SK-N-SH (cell line): Measurements from ENCODE around the gene PCGF1. TPM values are rescaled to one million over a fixed set of nuclear protein-coding genes. Genes with fewer than 3 reads are reported as not detected.
"Not testable (repeated sequence)": the region's sequence is repeated elsewhere in the genome, so short reads cannot be mapped to it uniquely, and the experiment has no call there.

ENCODE experiments used
- CTCF ChIA-PET: fragments of 300-600, 350-600 bp; formaldehyde crosslinking; extraction: SDS; loops from one replicate; lab custom pipeline; 2021; lab: Yijun Ruan, JAX
- POLR2A ChIA-PET: fragments of 350-600 bp; sonication (Branson Sonifier 250); formaldehyde crosslinking; extraction: SDS; loops from one replicate; lab custom pipeline; 2020; ENCODE audit warnings: antibody characterized with exemption, inconsistent platforms; lab: Yijun Ruan, JAX
- DNase-seq: peaks from one replicate; pipeline ENCODE4 v3.0.0; 2012
- H2AFZ ChIP-seq: fragments of 200-600 bp; sonication (generic); 2 replicates; pipeline ENCODE4 v1.8.1; 2016; ENCODE audit warnings: antibody characterized with exemption, mild to moderate bottlenecking, low read depth
- H3F3A ChIP-seq: fragments of 200-600 bp; sonication (generic); replicated peaks from 2 replicates; pipeline ENCODE3; 2016; ENCODE audit warnings: antibody characterized with exemption, mild to moderate bottlenecking; ENCODE audit not compliant: insufficient read depth
- H3K27ac ChIP-seq, 2 experiments: fragments of 200-500 bp in 1 of 2; fragments of 200-600 bp in 1 of 2; sonication (Bioruptor generic) in 1 of 2; sonication (generic), shearing (Covaris generic) in 1 of 2; 2 replicates each; pipeline versions ENCODE4 v1.5.1 to v1.6.1; 2014 to 2016; ENCODE audit warnings: low read depth in 2 of 2, inconsistent platforms in 1 of 2, low read length in 1 of 2, mild to moderate bottlenecking in 1 of 2, mixed read lengths in 1 of 2
- H3K27me3 ChIP-seq: fragments of 200-600 bp; sonication (generic), shearing (Covaris generic); 2 replicates; pipeline ENCODE4 v1.6.1; 2016; ENCODE audit warnings: mixed run types; ENCODE audit not compliant: insufficient read depth
- H3K36me3 ChIP-seq, 2 experiments: fragments of 200-500 bp in 1 of 2; fragments of 200-600 bp in 1 of 2; sonication (Bioruptor generic) in 1 of 2; sonication (generic) in 1 of 2; replicated peaks in 1 of 2; 2 replicates each; pipeline versions ENCODE3 to v1.5.1; 2014 to 2016; ENCODE audit warnings: low read length in 1 of 2, mild to moderate bottlenecking in 1 of 2; ENCODE audit not compliant: insufficient read depth in 2 of 2, control insufficient read depth in 1 of 2
- H3K4me1 ChIP-seq, 2 experiments: fragments of 200-500 bp in 1 of 2; fragments of 200-600 bp in 1 of 2; sonication (Bioruptor generic) in 1 of 2; sonication (generic), shearing (Covaris generic) in 1 of 2; 2 replicates each; pipeline versions ENCODE4 v1.5.1 to v1.6.1; 2014 to 2016; ENCODE audit warnings: low read depth in 1 of 2, low read length in 1 of 2, mixed run types in 1 of 2; ENCODE audit not compliant: insufficient read depth in 2 of 2, control insufficient read depth in 1 of 2
- H3K4me2 ChIP-seq: fragments of 200-600 bp; sonication (generic), shearing (Covaris generic); 2 replicates; pipeline ENCODE4 v1.6.1; 2017; ENCODE audit warnings: mixed run types
- H3K4me3 ChIP-seq, 2 experiments: fragments of 200-500 bp in 1 of 2; fragments of 200-600 bp in 1 of 2; sonication (Bioruptor generic) in 1 of 2; sonication (generic), shearing (Covaris generic) in 1 of 2; 2 replicates each; pipeline versions ENCODE4 v1.5.1 to v1.8.1; 2014 to 2016; ENCODE audit warnings: low read depth in 2 of 2, inconsistent platforms in 1 of 2, low read length in 1 of 2, mild to moderate bottlenecking in 1 of 2, mixed read lengths in 1 of 2, moderate library complexity in 1 of 2
- H3K79me2 ChIP-seq: fragments of 200-600 bp; sonication (generic); 2 replicates; pipeline ENCODE4 v1.8.1; 2017; ENCODE audit warnings: mild to moderate bottlenecking; ENCODE audit not compliant: insufficient read depth
- H3K9ac ChIP-seq: fragments of 200-600 bp; sonication (generic); 2 replicates; pipeline ENCODE4 v1.6.1; 2017; ENCODE audit warnings: mixed run types
- H3K9me2 ChIP-seq: fragments of 200-600 bp; sonication (generic); 2 replicates; pipeline ENCODE4 v1.6.1; 2017; ENCODE audit warnings: mixed run types
- H3K9me3 ChIP-seq: fragments of 200-600 bp; sonication (generic); 2 replicates; pipeline ENCODE4 v1.6.1; 2017; ENCODE audit warnings: mixed run types, mild to moderate bottlenecking, moderate library complexity
- H4K20me1 ChIP-seq: fragments of 200-600 bp; sonication (generic); 2 replicates; pipeline ENCODE4 v1.6.1; 2017; ENCODE audit warnings: mild to moderate bottlenecking, mixed run types; ENCODE audit not compliant: insufficient read depth
- CHD2 ChIP-seq: fragments of 150-350 bp; IDR thresholded peaks from 2 replicates; pipeline ENCODE4 v1.6.1; 2018; ENCODE audit warnings: low read length; ENCODE audit not compliant: partially characterized antibody
- ELF1 ChIP-seq: IDR thresholded peaks from 2 replicates; pipeline ENCODE4 v1.4.0; 2012
- FOSL2 ChIP-seq: IDR thresholded peaks from 2 replicates; pipeline ENCODE4 v1.4.0; 2012; ENCODE audit warnings: low read depth, mild to moderate bottlenecking, moderate library complexity, borderline replicate concordance
- NFIC ChIP-seq: IDR thresholded peaks from 2 replicates; pipeline ENCODE4 v1.4.0; 2012; ENCODE audit warnings: borderline replicate concordance
- NRF1 ChIP-seq: IDR thresholded peaks from 2 replicates; pipeline ENCODE4 v1.6.1; 2012; ENCODE audit warnings: low read depth, mild to moderate bottlenecking, low read length
- POLR2AphosphoS5 ChIP-seq: IDR thresholded peaks from 2 replicates; pipeline ENCODE4 v1.6.1; 2012; ENCODE audit warnings: low read depth, low read length
- RAD21 ChIP-seq: IDR thresholded peaks from 2 replicates; pipeline ENCODE4 v1.6.1; 2012; ENCODE audit warnings: mild to moderate bottlenecking, low read length
- RCOR1 ChIP-seq: fragments of 150-350 bp; IDR thresholded peaks from 2 replicates; pipeline ENCODE4 v1.6.1; 2017; ENCODE audit warnings: antibody characterized with exemption, low read length
- RFX5 ChIP-seq: IDR thresholded peaks from 2 replicates; pipeline ENCODE4 v1.6.1; 2012; ENCODE audit warnings: mild to moderate bottlenecking, improper control_type of control experiment, low read length
- RXRA ChIP-seq: IDR thresholded peaks from 2 replicates; pipeline ENCODE4 v1.4.0; 2012; ENCODE audit warnings: low read depth, mild to moderate bottlenecking, borderline replicate concordance
- SIN3A ChIP-seq: IDR thresholded peaks from 2 replicates; pipeline ENCODE4 v1.6.1; 2012; ENCODE audit warnings: low read depth, mild to moderate bottlenecking, low read length, moderate library complexity, borderline replicate concordance
- SMC3 ChIP-seq: IDR thresholded peaks from 2 replicates; pipeline ENCODE4 v1.6.1; 2012; ENCODE audit warnings: low read depth, low read length, improper control_type of control experiment
- TAF1 ChIP-seq: IDR thresholded peaks from 2 replicates; pipeline ENCODE4 v1.6.1; 2012; ENCODE audit warnings: low read depth, mild to moderate bottlenecking, low read length, moderate library complexity, borderline replicate concordance
- TCF12 ChIP-seq: IDR thresholded peaks from 2 replicates; pipeline ENCODE4 v1.4.0; 2012
- YY1 ChIP-seq: IDR thresholded peaks from 2 replicates; pipeline ENCODE4 v1.4.0; 2012; ENCODE audit warnings: low read depth, mild to moderate bottlenecking
- WGBS: methylation state at CpG from one replicate; pipeline ENCODE4 v1.1.6; 2017; ENCODE audit warnings: low lambda C conversion rate; 5-methylcytosine and 5-hydroxymethylcytosine counted together
- polyA plus RNA-seq, 3 experiments: library from polyadenylated mRNA; depleted of rRNA; stranded (reverse); fragments of >200 nt; gene quantifications; 2 replicates each; pipeline ENCODE4 v1.2.3, GENCODE V29; 2012
- TF ChIP-seq, protein P1 (sequence below): IDR thresholded peaks from 2 replicates; pipeline ENCODE4; 2012
- TF ChIP-seq, protein P2 (sequence below): IDR thresholded peaks from 2 replicates; pipeline ENCODE4 v1.4.0; 2012; ENCODE audit warnings: low read depth
- TF ChIP-seq, protein P3 (sequence below): fragments of 150-350 bp; IDR thresholded peaks from 2 replicates; pipeline ENCODE4 v1.6.1; 2016; ENCODE audit warnings: mild to moderate bottlenecking, low read depth, low read length

Gene PCGF1
- polyA plus RNA-seq, 1 of the 3 experiments (the other 2 are of a cell fraction): 44.9 TPM

DNA sequence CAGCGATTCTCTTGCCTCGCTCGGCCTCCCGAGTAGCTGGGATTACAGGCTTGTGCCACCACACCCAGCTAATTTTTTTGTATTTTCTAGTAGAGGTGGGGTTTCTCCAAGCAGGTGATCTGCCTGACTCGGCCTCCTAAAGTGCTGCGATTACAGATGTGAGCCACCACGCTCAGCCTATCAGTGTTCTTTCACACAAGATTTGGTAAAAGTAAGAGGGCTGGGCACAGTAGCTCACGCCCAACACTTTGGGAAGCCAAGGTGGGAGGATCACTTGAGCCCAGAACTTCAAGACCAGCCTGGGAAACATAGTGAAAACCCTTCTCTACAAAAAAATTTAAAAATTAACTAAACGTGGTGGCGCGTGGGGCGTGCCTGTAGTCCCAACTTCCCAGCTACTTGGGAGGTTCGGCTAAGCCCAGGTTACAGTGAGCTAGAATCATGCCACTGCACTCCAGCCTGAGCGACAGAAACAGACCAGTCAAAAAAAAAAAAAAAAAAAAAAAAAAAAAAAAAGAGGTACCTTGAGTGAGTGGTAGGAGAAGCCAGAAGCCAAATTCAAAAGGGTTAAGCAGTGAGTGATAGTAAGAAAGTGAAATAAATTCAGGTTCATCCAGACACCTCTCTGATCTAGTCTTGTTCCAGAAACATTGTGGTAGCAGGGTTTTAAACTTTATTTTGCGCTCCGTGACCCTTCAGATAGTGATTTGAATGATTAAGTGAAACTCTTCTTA is 36.0 kb downstream of the PCGF1 start:
- POLR2A ChIA-PET: interaction anchor here (1.0 to 6.9 kb wide), 4 partner anchors 11 to 30 kb away, joined by 3 to 60 read pairs (median 10); partner anchors contain the start of genes CCDC142, INO80B and WBP1
- 52% methylated on average over 16 of the region's 16 CpGs for WGBS

DNA sequence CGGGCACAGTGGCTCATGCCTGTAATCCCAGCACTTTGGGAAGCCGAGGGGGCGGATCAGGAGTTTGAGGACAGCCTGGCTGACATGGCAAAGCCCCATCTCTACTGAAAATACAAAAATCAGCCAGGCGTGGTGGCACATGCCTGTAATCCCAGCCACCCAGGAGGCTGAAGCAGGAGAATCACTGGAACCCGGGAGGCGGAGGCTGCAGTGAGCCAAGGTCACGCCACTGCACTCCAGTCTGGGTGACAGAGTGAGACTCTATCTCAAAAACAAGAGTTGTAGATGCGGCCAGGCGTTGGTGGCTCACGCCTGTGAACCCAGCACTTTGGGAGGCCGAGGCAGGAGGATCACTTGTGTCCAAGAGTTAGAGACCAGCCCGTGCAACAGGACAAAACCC is 36.8 kb downstream of the PCGF1 start:
- CTCF ChIA-PET: interaction anchor here (1.0 to 2.6 kb wide), 2 partner anchors 12 to 61 kb away, joined by 4 to 20 read pairs; partner anchors contain the start of genes CCDC142 and TTC31
- H3K27me3 ChIP-seq, H3K27ac ChIP-seq, H4K20me1 ChIP-seq, H3K4me1 ChIP-seq, DNase-seq, H3K9me2 ChIP-seq, H2AFZ ChIP-seq, H3K9ac ChIP-seq, H3K9me3 ChIP-seq, H3K4me3 ChIP-seq, H3K4me2 ChIP-seq: not testable (repeated sequence)
- H3K79me2 ChIP-seq: peaks cover 26% of the 10 kb centered on the region; the same call in 1 of the 2 replicates
- peaks cover 39% of the 10 kb centered on the region for H3F3A ChIP-seq
- POLR2A ChIA-PET: interaction anchor here (1.0 to 6.9 kb wide), 4 partner anchors 10 to 30 kb away, joined by 3 to 60 read pairs (median 10); partner anchors contain the start of genes CCDC142, INO80B and WBP1
- 95% methylated on average over 12 of the region's 12 CpGs for WGBS
- peaks cover 13 to 15% of the 10 kb centered on the region in 2 experiments for H3K36me3 ChIP-seq

More for the DNA sequence above, 36.0 kb downstream of the PCGF1 start:
- Histone ChIP-seq H3K27me3 (no peaks in the 10 kb centered on the region), H3K79me2 (peaks cover 19% of the 10 kb centered on the region; the same call in 1 of the 2 replicates), H3K9me3 (no peaks in the 10 kb centered on the region), H2AFZ (0 out of 2 replicates have a peak overlapping the region, but pooled peaks have one; percentile 81), H3F3A (peaks cover 39% of the 10 kb centered on the region), H3K4me1 (peaks cover 6 to 7% of the 10 kb centered on the region in 2 experiments; a peak in 2 of 4 replicates), H3K4me3 (peak overlapping the region; percentile 68 to 74), H3K4me2 (peak overlapping the region; percentile 93), H3K27ac (peak overlapping the region; percentile 78 to 94), H4K20me1 (no peaks in the 10 kb centered on the region), H3K9ac (peak overlapping the region; percentile 72)
- CTCF ChIA-PET: interaction anchor here (1.0 to 2.6 kb wide), 2 partner anchors 11 to 60 kb away, joined by 4 to 20 read pairs; partner anchors contain the start of genes CCDC142 and TTC31
- no peak for DNase-seq
- TF ChIP-seq NRF1 (no peak), NFIC (no peak), TCF12 (no peak), RXRA (no peak)
- TF ChIP-seq, protein P1, sequence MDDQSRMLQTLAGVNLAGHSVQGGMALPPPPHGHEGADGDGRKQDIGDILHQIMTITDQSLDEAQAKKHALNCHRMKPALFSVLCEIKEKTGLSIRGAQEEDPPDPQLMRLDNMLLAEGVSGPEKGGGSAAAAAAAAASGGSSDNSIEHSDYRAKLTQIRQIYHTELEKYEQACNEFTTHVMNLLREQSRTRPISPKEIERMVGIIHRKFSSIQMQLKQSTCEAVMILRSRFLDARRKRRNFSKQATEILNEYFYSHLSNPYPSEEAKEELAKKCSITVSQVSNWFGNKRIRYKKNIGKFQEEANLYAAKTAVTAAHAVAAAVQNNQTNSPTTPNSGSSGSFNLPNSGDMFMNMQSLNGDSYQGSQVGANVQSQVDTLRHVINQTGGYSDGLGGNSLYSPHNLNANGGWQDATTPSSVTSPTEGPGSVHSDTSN: no peak
- TF ChIP-seq, all 33 proteins: peak for 0
- Histone ChIP-seq H3K36me3 (peaks cover 16 to 19% of the 10 kb centered on the region in 2 experiments), H3K9me2 (no peaks in the 10 kb centered on the region)

GRCh38 chr2:74464406-74464805 is 43.1 kb downstream of the PCGF1 start:
- ChIA-PET POLR2A (interaction anchor here (0.6 to 1.1 kb wide), 3 partner anchors 7 to 43 kb away, joined by 3 read pairs; partner anchors contain the start of genes C2orf81 and WDR54), CTCF (interaction anchor here (0.7 to 1.6 kb wide), 6 partner anchors 10 to 123 kb away, joined by 3 to 6 read pairs (median 4); partner anchors contain the start of genes AUP1, HTRA2, INO80B and PCGF1)
- no peaks in the 10 kb centered on the region for H4K20me1 ChIP-seq
- peak overlapping the region; percentile 75 to 93 for H3K4me3 ChIP-seq
- peaks cover 40% of the 10 kb centered on the region for H3K79me2 ChIP-seq
- H3K27me3 ChIP-seq: no peaks in the 10 kb centered on the region
- peak overlapping the region; percentile 84 for H3K9ac ChIP-seq
- peak overlapping the region; percentile 14; the same call in 1 of the 2 replicates for H2AFZ ChIP-seq
- DNase-seq: no peak
- peaks cover 12% of the 10 kb centered on the region for H3F3A ChIP-seq
- peak overlapping the region; percentile 98 for H3K4me2 ChIP-seq
- no peaks in the 10 kb centered on the region for H3K9me2 ChIP-seq
- no peaks in the 10 kb centered on the region for H3K9me3 ChIP-seq
- H3K4me1 ChIP-seq: peaks cover 3 to 20% of the 10 kb centered on the region in 2 experiments; a peak in 1 of 4 replicates
- 14% methylated on average over 10 of the region's 13 CpGs for WGBS
- peaks cover 0 to 28% of the 10 kb centered on the region in 2 experiments for H3K36me3 ChIP-seq
- H3K27ac ChIP-seq: peak overlapping the region; percentile 62 to 63; a peak in 2 of 4 replicates
- no peak for TF ChIP-seq SMC3
- no peak for TF ChIP-seq YY1
- no peak for TF ChIP-seq RCOR1
- TF ChIP-seq POLR2AphosphoS5: no peak
- no peak for TF ChIP-seq RAD21
- no peak for TF ChIP-seq TAF1
- no peak for TF ChIP-seq CHD2
- no peak for TF ChIP-seq TCF12
- no peak for TF ChIP-seq FOSL2
- no peak for TF ChIP-seq ELF1
- TF ChIP-seq RXRA: no peak
- TF ChIP-seq, protein P2, sequence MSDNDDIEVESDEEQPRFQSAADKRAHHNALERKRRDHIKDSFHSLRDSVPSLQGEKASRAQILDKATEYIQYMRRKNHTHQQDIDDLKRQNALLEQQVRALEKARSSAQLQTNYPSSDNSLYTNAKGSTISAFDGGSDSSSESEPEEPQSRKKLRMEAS: no peak
- no peak for TF ChIP-seq SIN3A
- TF ChIP-seq RFX5: no peak
- TF ChIP-seq, protein P3, sequence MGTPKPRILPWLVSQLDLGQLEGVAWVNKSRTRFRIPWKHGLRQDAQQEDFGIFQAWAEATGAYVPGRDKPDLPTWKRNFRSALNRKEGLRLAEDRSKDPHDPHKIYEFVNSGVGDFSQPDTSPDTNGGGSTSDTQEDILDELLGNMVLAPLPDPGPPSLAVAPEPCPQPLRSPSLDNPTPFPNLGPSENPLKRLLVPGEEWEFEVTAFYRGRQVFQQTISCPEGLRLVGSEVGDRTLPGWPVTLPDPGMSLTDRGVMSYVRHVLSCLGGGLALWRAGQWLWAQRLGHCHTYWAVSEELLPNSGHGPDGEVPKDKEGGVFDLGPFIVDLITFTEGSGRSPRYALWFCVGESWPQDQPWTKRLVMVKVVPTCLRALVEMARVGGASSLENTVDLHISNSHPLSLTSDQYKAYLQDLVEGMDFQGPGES: no peak
